Skin epidermis (tissue), 12 donors: ENCODE data around the gene FAM25A.
A peak's percentile ranks its signal among the peaks of the same experiment; 100 is the strongest.

Experiments
- H3K27ac ChIP-seq, 21 experiments: fragments of 200-600 bp; sonication (generic) in 11 of 21; one replicate each; pipeline ENCODE4 v1.5.0; 2020; ENCODE audit warnings: mild to moderate bottlenecking in 3 of 21, inconsistent platforms in 2 of 21, moderate library complexity in 2 of 21
- H3K4me3 ChIP-seq, 7 experiments: fragments of 200-600 bp; sonication (generic) in 2 of 7; one replicate each; pipeline ENCODE4 v1.5.0; 2020; ENCODE audit warnings: inconsistent platforms in 2 of 7, mild to moderate bottlenecking in 2 of 7, moderate library complexity in 1 of 7

FAM25A gene

DNA sequence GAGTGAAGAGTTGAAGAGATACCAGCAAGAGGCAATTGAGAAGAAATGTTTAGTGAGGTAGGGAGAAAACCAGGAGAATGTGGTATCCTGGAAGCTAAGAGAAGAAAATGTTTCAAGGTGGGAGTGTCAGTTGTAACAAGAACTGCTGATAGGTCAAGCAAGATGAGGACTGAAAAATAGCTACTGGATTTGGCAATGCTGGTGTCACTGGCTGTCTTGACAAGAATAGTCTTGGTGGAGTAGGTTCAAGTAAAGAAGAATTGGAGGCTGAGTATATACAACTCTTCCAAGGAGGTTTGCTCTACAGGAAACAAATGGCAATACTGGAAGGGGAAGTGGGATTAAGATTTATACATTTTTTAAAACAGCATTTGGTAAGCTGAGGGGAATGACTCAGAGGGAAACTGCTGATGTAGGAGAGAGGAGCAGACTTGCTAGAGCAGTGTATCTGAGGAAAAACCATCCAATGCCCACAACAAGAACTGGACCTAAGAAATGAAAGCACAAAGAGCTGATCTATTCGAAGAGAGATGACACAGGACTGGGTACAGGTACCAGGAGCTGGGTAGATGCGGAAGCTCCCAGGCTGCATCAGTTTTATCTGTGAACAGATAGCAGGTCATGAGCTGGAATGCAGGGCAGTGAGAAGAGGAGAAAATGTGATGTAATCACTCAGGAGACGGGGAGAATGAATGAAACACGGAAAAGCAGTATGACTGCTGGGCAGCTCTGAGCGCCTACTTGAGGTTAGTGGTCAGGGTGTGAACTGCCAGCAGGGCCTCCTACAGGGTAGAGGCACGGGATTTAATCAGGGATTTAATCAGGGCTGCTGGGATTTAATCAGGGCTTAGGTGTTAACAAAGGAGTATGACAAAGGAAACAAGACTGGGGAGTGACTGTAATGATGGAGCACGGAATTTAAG is 34.5 kb downstream of the FAM25A start:
- peak overlapping the region in 12 of 21 experiments; percentile 0 to 68 (median 43) for H3K27ac ChIP-seq
- H3K4me3 ChIP-seq = no peak overlapping the region

DNA sequence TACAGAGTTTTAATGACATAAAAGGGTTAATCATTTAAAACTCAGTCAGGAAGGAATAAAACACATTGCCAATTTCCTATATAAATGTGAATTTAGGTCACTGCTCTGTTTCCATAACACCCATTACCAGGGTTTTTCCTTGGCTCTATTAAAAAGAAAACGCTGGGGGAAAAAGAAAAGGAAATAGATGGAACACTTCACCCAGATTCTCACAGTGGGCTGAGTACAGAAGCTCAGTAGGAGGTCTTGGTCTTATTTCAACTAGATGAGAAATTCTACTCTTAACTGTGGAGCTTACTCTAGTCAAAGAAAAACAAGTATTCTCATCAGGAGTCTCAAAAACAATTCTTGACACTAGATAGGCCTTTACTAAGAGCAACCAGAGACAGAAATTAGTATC is 38.1 kb downstream of the FAM25A start:
- Histone ChIP-seq H3K4me3 (no peak overlapping the region), H3K27ac (no peak overlapping the region)

DNA sequence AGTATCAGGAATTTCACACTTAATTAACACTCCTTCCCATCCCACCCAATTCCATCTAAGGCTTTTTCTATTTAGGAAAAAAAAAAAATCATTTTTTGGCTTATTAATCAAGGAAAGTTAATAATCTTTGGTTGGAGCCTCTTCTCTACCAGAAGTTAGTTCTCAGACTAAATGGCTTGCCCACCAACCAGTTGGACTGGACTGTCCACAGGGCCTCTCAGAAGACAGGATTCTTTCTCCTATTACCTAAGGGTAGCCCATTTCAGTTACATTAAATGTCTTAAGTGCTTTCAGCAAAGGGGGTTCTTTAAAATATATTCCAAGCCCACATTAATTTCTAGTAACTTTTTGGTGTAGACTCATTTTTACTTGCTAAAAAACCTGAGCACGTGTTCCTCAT is 39.3 kb downstream of the FAM25A start:
- Histone ChIP-seq H3K27ac (no peak overlapping the region), H3K4me3 (no peak overlapping the region)

DNA sequence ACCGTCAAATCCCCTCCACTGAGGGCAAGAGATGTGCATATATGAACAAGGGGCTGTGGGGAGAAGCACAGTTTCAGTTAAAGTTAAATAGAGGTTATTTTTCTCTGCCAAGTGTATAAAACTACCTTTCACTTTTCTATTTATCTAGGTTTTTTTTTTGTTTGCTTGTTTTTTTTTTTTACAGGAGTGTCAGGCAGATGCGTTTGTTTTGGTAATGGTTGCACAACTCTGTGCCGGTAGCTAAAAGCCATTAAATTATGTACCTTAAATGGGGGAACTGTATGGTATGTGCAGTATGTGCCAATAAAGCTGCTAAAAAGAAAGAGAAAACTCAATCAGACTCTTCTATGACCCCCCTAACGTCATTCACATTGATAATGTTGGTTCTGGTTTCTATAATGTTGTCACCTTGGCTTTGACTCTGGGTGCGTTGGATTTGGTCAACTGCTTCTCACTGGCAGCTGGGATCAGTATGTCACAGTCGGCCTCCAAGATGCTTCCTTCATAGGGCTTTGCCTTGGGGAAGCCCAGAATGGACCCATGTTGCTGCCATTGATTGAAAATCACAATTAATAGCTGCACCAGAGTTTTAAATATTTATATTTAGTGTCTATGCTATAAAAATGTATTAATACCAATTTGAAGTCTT is 40.3 kb downstream of the FAM25A start:
- Histone ChIP-seq H3K4me3 (no peak overlapping the region), H3K27ac (no peak overlapping the region)

GRCh38 chr10:87064651-87065050 is 44.6 kb downstream of the FAM25A start:
- no peak overlapping the region for H3K27ac ChIP-seq
- H3K4me3 ChIP-seq = no peak overlapping the region

DNA sequence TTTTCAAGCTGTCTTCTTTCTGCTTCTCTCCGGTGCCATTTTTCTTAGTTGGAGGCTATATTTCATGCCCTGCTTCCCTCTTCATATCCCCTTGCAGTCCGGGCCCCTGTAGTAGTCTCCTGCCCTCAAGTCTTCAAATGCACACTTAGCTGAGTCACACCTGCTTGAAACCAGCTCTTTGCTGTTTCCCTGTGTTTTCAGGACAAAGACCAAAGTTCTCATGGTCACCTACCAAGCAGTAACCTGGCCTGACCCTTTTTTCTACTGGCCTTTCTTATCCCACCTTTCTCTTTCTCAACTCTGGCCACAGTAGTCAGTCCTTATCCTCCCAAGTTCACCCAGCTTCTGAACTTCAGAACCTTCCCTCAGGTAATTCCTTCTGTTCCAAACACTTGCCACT is 46.1 kb downstream of the FAM25A start:
- Histone ChIP-seq H3K27ac (no peak overlapping the region), H3K4me3 (no peak overlapping the region)

- Histone ChIP-seq H3K27ac (no peak overlapping the region), H3K4me3 (no peak overlapping the region)
These were observed 46.8 kb downstream of the FAM25A start for GRCh38 chr10:87066865-87067264.

GRCh38 chr10:87068281-87068680 is 48.2 kb downstream of the FAM25A start:
- no peak overlapping the region for H3K27ac ChIP-seq
- H3K4me3 ChIP-seq = no peak overlapping the region

DNA sequence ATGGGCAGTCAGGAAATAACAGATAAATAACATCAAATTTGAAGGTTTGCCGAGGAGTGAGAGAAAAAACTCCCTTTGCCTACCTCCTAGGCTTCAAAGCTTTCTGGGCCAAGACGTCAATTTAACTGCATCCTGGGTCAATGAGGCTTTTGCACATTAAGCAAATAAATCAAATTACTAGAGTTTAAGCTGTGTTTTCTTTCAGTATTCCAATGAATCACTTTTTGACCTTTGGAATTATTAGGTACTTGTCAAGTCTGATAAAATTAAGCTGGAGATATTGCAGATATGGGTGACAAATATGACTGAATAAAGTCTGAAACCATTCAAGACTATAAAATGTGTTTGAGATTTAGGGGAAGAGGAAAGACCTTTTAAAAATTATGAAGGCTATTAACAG is 52.4 kb downstream of the FAM25A start:
- Histone ChIP-seq H3K27ac (no peak overlapping the region), H3K4me3 (no peak overlapping the region)
